HG03457 (cell line): ENCODE data around the gene DDX54.
"Not testable (repeated sequence)": the region's sequence is repeated elsewhere in the genome, so short reads cannot be mapped to it uniquely, and the experiment has no call there.

ENCODE experiments used
- ATAC-seq: cut with Tn5 transposase; IDR thresholded peaks from one replicate; pipeline ENCODE4 v1.9.1; 2021; ENCODE audit warnings: moderate number of reproducible peaks; ENCODE audit not compliant: unreplicated experiment

DDX54 gene

DNA sequence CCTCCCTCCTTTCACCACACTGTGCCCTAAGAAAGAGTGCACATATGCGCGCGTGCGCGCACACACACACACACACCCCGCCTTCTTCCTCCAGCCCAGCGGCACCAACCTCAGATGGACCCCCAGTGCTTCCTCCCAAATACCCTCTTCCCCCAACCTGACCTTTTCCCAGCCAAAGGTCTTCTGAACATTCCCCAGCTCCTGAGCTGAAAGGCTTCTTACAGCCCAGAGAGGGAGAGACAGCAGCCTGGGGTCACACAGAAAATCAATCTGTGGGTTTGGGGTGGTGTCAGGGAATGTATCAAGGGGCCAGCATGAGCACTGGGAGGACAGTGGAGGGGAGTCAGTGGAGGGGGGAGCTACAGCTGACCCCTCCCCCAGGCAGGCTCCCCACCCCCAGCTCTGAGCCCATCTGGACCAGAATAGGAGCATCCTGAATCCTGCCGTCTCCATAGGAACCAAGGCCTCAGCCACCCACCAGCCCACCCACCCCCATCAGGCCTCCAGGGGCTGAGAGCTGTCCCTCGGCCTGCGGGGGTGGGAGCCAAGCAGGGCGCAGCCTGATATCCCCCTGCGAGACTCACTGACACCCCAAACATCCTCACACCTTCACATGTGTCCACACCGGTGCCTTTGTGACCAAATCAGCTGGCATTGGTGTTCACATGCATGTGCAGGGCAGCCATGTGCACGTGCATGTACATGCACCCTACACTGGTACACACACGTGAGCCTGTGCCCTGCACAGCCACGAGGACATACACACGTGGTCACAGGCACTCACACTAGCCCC is 55.4 kb downstream of the DDX54 start:
- no peak for ATAC-seq

DNA sequence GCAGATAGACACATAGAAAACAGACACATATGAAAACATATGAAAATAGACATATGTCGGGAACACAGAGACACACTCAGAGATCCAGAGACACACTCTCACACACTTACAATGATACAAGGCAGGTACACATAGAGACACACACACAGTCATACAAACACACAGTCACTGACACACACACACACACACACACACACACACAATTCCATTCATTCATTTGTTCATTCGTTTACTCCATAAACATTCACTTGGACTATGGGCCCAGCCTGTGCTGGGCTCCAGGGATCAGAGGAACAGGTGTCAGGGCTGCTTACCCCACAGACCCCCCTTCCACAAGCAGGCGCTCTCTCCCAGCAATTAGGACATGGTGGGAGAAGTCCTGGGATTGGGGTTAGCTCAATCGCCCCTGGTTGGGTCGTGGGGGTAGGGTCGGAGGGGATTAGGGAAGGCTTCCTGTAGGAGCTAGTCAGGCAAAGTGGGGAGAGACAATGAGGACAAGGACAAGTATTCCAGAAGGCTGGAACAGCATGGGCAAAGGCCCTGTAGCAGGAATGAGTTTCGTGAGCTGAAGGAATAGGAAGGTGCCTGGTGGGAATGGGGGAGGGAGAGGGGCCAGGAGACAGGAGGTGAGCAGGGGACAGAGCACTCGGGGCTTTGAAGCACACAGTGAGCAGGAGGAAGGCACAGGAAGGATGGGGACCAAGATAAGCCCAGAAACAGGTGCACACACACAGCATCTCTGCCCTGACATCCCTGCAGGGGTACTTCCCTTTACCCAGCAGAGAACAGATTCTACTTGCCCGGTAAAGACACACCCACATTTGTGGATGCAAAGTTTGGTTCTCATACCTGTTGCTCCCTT is 56.2 kb downstream of the DDX54 start:
- ATAC-seq: no peak

DNA sequence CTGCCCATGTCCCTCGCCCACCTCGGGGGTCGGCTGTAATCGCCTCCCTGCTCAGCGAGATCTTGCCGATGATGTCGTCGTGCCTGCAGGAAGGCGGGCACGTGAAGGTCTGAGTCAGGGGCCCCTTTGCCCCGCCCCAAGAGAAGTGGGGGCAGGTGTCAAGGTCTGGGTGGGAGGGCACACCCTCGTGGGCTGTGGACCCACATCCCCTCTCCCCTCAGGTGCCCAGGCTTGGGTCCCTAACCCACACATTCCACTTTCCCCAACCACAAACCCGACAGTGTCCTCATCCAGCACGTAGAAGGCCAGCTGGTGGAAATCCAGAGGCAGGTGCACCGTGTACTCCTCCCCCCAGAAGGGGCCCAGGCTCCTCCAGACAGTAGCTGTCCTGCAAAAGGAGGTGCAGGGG is 57.5 kb downstream of the DDX54 start:
- no peak for ATAC-seq

DNA sequence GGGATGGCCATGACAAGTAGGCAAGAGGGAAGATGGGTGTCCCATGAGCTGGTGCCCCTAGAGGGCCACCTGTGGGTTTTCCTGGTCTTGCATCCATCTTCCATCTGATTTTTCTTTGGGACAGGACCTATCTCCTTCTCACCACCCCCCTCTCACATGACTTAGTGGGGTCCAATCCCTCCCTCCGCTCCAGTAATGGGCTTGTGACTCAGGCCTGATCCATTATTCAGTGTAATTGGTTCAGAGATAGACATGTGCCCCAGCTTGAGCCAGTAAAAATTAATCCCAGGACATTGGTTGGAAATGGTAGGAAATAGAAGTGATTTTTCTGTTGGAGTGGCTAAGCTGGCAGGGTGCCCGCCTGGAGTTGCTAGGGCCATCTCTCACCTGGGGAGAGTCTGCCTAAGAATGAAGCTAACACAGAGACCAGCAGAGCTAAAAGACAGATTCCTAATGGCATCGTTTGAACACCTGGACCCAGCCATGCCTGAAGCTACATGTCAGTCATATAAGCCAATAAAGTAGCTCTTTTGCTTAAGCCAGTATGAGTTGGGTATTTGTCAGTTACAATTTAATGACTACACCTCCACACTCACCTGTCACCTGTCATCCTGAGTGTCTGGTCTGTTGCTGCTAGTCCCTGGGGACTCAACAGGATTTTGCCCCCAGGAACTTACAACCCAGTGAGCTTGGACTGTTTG is 64.5 kb downstream of the DDX54 start:
- no peak for ATAC-seq

DNA sequence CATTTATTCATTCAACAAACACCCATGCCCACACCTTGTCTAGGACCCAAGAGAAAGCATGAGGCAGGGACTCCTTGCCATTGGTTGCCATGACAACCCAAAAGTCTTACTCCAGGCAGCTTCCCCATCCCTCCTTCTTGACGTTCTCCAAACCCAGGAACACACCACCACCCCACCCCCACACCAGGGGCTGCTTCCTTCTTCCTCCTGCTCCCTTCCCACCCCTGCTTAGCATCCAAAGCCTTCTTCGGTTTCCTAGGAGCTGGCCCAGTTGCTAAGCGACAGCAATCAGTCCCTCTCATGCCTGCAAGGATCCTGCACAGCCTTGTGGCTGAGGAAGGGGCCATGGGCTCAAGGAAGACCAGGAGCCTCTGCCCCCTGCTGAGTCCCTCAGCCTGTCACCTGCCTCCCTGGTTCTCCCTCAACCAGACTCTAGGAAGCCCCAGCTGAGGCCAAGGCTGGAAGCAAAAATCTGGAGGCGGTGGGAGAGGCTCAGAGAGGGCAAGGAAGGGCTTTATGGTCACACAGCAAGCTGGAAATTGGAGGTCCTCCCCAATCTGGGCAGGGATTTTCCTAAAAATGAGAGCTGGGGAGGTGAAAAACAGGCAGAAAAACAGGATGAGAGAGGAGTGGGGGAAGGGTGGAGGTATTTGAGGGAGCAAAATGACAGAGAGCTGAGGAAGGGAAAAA is 65.2 kb downstream of the DDX54 start:
- no peak for ATAC-seq

DNA sequence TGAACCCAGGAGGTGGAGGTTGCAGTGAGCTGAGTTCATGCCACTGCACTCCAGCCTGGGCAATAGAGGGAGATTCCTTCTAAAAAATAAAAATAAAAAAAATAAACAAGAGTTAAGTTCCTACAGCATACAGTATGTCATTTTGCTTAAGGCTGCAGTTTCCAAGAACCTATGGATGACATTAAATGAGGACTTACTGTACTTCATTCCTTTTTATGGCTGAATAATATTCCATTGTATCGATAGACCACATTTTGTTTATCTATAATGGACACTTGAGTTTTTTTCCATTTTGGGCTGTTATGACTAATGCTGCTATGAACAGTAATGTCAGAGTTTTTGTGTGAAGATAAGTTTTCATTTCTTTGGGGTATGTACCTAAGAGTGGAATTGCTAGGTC is 67.1 kb downstream of the DDX54 start:
- no peak for ATAC-seq

DNA sequence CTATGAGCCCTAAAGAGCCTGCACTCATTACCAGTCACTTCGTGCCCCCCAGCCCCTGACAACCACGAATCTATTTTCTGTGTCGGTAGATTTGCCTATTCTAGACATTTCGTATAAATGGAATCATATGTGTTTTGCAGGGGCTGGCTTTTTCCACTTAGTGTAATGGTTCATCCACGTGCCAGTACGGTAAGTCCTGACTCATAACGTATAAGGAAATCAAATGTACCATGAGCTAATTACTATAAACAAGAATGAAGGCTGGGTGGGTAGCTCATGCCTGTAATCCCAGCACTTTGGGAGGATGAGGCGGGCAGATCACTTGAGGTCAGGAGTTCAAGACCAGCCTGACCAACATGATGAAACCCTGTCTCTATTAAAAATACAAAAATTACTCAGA is 67.6 kb downstream of the DDX54 start:
- ATAC-seq: not testable (repeated sequence)

DNA sequence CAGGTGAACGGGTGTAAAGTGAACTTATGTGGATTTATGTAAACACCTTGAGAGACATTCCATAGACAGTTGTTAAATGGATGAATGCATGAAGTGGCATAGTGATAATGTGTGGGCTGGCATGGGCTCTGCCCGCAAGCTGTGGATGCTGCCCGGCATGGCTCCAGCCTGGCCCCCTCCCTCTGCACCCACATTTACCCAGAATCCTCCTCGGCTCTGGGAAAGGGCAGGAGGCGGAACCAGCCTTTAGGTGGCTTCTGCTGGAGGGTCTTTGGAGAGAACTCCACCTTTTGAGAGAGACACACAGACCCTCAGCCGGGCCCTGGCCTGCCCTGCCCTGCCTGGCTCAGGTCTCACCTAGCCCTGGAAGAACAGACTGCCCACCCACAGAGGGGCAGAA is 68.4 kb downstream of the DDX54 start:
- no peak for ATAC-seq

DNA sequence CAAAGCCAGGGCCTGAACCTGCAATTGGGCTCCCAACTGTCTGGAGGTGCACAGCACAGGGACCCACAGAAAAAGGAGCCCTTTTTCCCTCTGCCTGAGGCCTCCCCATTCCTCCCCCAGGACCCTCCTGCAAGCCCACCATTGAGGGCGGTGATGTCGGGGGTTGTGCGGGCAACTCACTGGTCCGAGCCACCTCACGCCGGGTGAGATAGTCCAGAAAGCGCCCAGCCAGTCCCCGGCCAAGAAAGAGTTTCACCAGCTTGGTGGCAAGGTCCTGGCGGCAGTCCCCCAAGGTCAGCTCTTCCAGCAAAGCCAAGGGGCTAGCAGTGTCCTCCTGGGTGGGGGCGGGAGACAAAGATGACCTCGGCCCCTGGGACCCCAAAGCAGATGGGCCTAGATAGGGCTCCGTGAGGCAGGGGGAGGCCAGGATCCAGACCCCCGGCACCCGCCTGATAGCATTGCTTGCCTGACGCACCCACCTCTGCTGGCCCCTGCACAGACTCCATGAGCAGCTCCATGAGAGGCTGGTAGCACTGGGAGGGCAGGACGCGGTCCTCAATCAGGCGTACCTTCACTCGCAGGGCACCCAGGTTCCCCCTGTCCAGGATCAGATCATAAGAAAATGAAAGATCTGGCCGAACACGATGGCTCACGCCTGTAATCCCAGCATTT is 69.7 kb downstream of the DDX54 start:
- ATAC-seq: no peak

DNA sequence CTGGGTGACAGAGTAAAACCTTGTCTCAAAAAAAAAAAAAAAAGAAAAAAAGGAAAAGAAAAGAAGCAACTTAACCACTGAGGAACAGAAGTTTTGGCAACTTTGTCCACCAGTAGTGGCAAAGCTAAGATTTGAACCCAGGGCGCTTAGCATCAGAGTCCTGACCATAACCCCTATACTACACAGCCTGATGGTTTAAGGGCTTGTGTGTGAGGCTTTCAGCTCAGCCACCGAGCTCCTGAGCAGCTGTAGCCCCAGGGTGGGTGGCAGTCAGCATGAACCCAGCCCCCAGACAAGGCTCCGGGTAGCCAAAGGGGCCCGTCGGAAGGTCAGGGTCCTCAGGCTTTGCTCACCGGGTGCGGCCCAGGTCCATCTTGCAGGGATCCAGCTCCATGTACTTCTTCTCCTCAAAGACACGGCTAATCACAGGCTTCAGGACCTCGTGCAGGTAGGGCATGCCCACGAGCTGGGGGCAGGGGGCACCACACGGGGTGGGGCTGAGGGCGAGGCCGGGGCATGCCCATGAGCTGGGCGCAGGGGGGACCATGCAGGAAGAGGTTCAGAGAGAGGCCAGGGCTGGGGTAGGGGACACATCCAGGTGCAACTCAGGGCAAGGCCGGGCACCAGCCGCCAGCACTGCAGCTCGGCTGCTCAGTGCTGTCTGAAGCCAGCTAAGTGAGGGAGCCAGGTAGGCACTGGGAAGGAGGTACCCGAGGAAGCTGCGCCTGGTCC is 70.7 kb downstream of the DDX54 start:
- no peak for ATAC-seq

DNA sequence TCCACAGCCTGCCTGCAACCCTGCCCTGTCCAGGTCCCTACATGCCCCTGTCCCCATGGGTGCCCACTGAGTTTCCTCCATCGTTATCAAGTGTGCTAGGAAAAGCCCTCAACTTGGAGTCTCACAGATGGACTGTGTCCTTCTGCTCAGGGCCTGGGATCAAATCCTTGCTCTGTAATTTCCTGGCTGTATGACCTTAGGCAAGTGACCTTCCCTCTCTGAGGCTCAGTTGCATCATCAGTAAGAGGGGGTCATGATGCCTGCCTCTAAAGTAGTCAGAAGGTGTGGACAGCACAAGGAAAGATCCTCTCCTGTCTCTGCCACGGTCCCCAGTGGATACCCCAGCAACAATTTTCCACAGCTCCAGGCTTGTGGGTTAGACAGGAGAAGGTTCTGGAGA is 71.9 kb downstream of the DDX54 start:
- ATAC-seq: no peak

DNA sequence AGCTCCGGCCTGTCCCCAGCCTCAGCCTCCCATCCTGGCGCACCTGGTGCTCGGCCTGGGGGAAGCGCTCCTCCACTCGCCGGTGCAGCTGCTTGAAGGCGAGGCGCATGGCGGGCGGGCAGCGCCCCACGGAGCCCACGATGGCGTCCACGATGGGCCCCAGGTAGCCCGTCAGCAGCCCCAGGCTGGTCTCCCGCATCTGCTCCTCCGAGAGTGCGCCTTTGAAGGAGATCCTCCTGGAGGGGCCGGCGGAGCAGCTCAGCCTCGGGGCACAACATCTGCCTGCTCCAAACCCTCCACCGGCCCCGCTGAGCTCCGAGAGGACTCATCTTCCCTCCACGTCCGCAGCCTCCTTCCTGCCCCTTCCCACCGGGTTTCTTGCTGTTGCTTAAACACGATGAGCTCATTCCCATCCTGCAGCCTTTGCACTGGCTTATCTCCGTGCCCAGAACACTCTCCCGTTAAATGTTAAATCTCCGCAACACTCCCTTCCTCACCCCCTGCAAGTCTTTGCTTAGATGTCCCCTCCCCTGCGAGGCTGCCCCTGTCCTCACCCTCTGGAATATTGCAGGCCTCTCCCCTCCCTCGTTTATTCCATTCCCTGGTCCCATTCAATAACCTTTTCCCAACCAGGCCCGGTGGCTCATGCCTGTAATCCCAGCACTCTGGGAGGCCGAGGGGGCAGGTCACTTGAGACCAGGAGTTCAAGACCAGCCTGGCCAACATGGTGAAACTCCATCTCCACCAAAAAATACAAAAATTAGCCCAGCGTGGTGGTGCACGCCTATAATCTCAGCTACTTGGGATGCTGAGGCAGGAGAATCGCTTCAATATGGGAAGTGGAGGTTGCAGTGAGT is 73.0 kb downstream of the DDX54 start:
- ATAC-seq: no peak

DNA sequence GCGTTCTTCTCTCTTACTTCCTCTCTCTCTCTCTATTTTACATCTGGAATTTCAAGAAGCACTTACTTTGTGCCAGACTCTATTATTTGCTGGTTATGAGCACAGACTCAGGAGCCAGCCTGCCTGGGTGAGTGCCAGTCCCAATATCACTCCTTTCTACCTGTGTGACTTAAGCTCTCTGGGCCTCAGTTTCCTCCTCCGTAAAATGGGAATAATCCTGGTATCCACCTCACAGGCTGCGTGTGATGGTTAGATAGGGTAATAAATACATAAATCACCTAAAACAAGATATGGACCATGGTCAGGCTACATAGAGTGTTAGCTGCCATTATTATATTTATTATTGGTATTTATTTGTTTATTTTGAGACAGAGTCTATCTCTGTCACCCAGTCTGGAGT is 74.0 kb downstream of the DDX54 start:
- ATAC-seq: no peak

DNA sequence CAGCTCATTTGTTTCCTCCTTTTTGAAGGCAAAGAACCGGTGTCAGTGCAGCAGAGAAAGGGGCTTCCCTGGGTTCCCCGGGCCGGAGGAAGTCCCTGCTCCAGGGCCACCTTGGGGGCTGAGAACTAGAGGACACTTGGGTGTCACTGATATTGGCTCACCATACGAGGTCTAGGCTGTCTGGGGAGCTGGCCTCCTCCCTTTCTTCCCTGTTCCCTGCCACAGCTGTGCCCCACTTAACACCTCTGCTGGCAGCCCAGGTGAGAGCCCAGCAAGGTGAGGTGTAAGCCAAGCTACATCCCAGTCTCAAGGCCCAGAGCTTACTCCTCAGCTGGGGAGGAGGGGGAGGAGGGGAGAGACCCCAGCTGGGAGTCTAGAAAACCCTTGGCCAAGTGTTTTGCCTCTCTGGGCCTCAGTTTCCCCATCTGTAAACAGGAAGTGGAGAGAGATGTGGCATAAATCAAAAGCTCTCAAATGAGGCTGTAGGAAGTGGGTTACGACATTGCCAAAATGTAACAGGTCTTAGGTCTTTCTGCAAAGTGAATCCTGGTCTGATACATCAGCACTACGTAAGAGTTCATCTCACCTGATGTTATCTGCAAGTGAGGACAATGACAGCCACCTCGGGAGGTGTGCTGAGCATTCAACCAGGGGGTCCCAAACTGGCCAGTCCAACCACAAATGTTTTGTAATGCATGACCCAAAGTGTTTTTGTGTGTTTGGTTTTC is 75.2 kb downstream of the DDX54 start:
- ATAC-seq: no peak

DNA sequence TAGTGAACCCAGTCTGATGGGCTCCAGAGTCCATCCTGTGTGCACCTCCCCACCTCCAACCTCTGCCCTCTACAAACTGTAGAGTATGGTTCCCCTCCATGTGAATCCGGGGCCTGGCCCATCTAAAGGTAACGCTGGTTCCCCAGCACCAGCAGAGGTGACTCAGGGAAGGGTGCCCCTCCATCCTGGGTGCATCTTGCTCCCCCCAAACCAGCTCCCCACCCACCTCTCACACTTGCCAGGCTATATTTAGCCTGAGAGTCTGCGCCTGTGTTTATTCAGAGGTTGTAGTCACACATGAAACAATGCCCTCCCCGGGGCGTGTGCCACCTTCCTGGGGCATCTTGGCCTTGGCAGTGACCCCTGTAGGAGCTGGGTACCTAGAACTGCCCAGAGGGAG is 75.9 kb downstream of the DDX54 start:
- no peak for ATAC-seq

DNA sequence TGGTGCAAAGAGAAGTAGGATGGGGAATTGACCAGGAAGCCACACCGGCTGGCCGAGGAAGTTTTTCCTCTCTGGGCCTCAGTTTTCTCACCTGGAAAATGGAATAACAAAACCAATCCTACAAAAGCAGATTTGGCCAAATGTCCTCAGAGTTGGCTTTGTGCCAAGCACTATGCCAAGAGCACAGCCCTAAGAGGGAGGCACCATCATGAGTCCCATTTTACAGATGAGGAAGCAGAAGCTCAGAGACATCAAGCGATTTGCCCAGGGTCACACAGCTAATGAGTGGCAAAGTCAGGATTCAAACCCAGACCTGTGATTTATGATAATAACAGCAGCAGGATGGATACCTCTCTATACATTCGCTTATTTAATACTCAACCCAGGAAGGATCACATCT is 77.0 kb downstream of the DDX54 start:
- ATAC-seq: no peak
